Hepatic stellate cell (primary cell): ENCODE data around the gene SH2D7.

ENCODE experiments used
- DNase-seq: peaks from one replicate; pipeline ENCODE4 v3.0.0; 2011; ENCODE audit warnings: low spot score

SH2D7 gene

GRCh38 chr15:78079298-78080087 lies 12.9 kb upstream of the SH2D7 start:
- DNase-seq = no peak

DNA sequence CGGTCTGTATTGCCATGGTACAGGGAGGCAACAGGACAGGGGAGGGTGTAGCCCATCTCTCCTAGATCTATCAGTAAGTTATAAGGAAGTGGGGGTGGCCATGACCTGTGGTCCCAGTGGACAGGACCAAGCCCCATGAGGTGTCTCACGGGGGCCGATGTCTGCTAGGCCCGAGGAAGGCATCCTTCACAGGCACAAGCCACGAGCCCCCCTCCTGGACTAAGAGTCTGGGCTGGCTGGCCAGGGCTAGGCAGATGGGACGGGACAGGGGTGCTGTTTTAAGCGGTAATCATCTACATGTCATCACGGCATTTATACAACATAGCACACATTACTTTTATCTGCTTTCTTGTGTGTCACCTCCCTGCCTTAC lies 12.3 kb upstream of the SH2D7 start:
- no peak for DNase-seq

- no peak for DNase-seq
Observed at GRCh38 chr15:78082106-78082742, 10.1 kb upstream of the SH2D7 start.

DNA sequence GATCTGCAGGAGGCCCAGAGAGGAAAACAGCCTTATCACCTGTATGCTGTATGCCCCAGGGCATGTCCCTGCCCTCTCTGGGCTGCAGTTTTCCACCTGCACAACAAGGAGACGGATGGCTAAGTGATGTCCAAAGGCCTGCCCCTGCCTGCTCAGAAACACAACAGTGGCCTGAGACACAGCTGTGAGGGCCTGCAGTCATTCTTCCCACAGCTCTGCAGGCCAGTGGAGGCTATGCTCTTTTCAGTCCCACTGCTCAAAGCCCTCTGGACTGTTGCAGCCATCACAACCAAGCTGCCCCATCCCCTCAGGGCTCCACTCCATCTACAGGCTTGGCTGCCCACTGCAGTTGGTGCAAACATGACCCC lies 9.6 kb upstream of the SH2D7 start:
- DNase-seq = no peak

- no peak for DNase-seq
Observed at GRCh38 chr15:78083186-78083585, 9.2 kb upstream of the SH2D7 start.

DNA sequence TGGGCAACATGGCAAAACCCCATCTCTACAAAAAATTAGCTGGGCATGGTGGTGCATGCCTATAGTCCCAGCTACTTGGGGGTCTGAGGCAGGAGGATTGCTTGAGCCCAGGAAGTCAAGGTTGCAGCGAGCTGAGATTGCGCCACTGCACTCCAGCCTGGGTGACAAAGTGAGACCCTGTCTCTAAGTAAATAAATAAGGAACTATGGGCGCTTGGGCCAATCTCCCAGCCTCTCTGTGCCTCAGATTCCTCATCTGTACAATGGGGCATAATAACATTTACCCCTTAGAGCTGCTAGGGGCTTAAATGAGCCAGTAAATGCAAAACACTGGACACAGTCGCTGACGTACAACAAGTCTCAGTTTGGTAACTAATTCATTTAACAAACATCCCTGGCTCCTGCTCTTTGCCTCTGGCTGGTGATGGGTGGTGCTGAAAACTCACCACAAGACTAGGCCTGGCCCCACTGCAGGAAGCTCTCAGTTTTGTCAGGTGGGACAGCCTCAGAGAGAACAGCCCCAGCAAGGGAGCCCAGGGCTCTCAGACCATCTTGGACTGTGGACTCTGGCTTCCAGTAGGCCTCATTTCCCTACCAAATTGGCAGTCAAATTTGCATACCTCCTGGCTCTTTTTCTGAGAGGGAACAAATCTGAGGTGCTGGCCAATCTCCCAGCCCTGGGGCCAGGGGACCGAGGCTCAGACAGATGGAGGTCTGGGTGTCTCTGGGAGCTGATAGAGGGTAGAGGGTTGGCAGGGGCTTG lies 8.5 kb upstream of the SH2D7 start:
- no peak for DNase-seq

- no peak for DNase-seq
Observed at GRCh38 chr15:78084449-78084750, 8.0 kb upstream of the SH2D7 start.

DNA sequence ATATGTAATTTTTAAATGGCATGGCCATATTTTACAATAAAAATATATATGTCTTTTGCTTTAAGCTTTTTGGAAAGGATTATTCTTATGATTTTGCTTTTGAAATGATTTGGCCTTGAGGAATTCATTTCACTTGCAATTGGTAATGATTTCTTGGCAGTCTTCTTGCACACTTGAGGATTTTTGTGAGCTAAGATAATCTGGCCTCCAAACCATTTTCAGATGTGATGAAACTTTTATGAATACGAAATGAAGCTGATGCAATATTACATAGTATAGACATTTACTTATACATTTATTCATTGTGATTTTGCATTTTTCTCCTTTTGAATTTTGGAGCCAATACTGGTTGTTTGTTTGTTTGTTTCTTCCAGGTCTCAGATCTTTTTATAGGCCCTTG lies 6.4 kb upstream of the SH2D7 start:
- no peak for DNase-seq

- no peak for DNase-seq
Observed at GRCh38 chr15:78087951-78088772, 4.2 kb upstream of the SH2D7 start.

GRCh38 chr15:78088773-78089080 lies 3.6 kb upstream of the SH2D7 start:
- DNase-seq = no peak

- DNase-seq = no peak
Observed at GRCh38 chr15:78090422-78091063, 1.8 kb upstream of the SH2D7 start.

DNA sequence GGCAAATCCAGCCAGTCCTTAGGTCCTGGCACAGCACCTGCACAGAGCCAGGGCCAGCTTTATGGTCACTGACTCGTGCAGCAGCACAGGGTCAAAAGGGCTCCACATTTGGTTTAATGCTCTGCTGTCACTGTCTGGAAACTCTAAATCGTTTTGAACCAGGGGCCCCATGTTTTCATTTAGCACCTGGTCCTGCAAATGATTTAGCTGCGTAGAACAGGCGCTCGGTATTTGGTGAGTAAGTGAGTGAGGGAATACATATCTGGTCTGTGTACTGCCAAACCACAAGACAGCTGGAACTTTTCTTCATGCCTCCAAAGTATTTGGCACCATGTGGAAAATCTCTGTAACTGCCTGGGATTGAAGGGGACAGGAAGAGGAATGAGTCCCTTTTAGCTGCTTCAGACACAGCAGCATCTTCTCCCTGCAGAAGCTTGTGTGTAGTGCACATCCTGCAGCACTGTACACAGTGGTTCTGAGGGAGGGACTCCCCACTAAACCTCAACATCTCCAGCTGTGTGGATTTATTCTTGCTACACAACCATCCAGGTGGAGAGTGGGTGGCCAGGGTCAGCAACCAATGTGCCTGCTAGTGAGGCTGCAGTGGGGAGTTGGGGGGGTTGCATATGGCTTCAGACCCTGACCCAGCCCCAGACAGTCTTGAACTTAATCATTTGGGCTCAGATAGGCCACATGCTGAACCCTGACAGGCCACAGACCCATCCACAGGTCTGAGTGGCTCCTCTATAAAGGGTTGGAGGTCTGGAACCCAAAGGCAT lies 1.1 kb downstream of the SH2D7 start:
- peak; percentile 92 for DNase-seq

DNA sequence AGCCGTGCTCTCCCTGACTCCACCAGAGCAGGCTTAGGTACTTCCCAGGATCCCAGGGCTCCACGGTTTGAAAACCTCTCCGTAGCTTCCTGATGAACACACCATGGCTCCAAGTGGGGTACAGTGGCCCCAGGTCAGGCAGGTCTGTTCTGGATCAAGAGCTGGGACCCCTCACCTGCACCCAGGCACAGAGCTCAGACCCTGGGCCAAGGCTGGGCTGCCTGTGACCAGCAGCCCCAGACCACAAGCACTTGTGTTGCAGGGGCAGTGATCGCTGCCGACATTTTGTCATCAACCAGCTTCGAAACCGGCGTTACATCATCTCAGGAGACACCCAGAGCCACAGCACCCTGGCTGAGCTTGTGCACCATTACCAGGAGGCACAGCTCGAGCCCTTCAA lies 5.3 kb downstream of the SH2D7 start:
- DNase-seq = no peak

- no peak for DNase-seq
Observed at GRCh38 chr15:78098131-78098755, 5.9 kb downstream of the SH2D7 start.

GRCh38 chr15:78100886-78101285 lies 8.5 kb downstream of the SH2D7 start:
- no peak for DNase-seq

GRCh38 chr15:78101423-78102105 lies 9.2 kb downstream of the SH2D7 start:
- DNase-seq = no peak

GRCh38 chr15:78102211-78102610 lies 9.8 kb downstream of the SH2D7 start:
- DNase-seq = no peak

- no peak for DNase-seq
Observed at GRCh38 chr15:78102741-78103140, 10.4 kb downstream of the SH2D7 start.

- no peak for DNase-seq
Observed at GRCh38 chr15:78103406-78104118, 11.2 kb downstream of the SH2D7 start.

GRCh38 chr15:78104119-78104479 lies 11.7 kb downstream of the SH2D7 start:
- no peak for DNase-seq
